PC-3 (cell line): ENCODE results near the gene UROC1. TPM values are rescaled to one million over a fixed set of nuclear protein-coding genes. Genes with fewer than 3 reads are reported as not detected.
"Not testable (repeated sequence)": the region's sequence is repeated elsewhere in the genome, so short reads cannot be mapped to it uniquely, and the experiment has no call there.

Experiments used
- ATAC-seq: fragments of 200-7000 bp; cut with Tn5 transposase; 2 replicates; pipeline ENCODE4 v1.9.1; 2020; ENCODE audit warnings: mild to moderate bottlenecking, moderate library complexity
- BruUV-seq: library from RNA; stranded (reverse); fragments of 400-500 nt; replicated peaks from 2 replicates; lab custom pipeline; 2021; lab: Mats Ljungman, UMichigan
- CTCF ChIA-PET: fragments of 300-600 bp; sonication (Branson Sonifier 250); formaldehyde crosslinking; loops from one replicate; lab custom pipeline; 2022; ENCODE audit warnings: antibody characterized with exemption; lab: Charles Lee
- POLR2A ChIA-PET: fragments of 300-600 bp; sonication (Branson Sonifier 250); formaldehyde crosslinking; loops from one replicate; lab custom pipeline; 2022; ENCODE audit warnings: antibody characterized with exemption; ENCODE audit not compliant: unreplicated experiment; lab: Charles Lee
- DNase-seq: peaks from one replicate; pipeline ENCODE4 v3.0.0-alpha.2; 2015
- H2AFZ ChIP-seq: fragments of 300-600 bp; sonication (generic); 2 replicates; pipeline ENCODE4 v1.6.0; 2016; ENCODE audit warnings: antibody characterized with exemption, low read length
- H3F3A ChIP-seq: fragments of 300-600 bp; sonication (generic); one replicate; pipeline ENCODE4 v1.6.0; 2017; ENCODE audit warnings: antibody characterized with exemption, low read length, control low read depth, mild to moderate bottlenecking; ENCODE audit not compliant: unreplicated experiment
- H3K27ac ChIP-seq: fragments of 300-600 bp; sonication (generic); 2 replicates; pipeline ENCODE4 v1.5.1; 2016; ENCODE audit warnings: mild to moderate bottlenecking, low read length
- H3K27me3 ChIP-seq: fragments of 300-600 bp; sonication (generic); 2 replicates; pipeline ENCODE4 v1.6.1; 2016; ENCODE audit warnings: low read length, mixed read lengths
- H3K36me3 ChIP-seq: fragments of 300-600 bp; sonication (generic); 2 replicates; pipeline ENCODE4 v1.6.1; 2016; ENCODE audit warnings: low read depth, mixed run types, low read length, mixed read lengths
- H3K4me1 ChIP-seq: fragments of 300-600 bp; sonication (generic); 2 replicates; pipeline ENCODE4 v1.5.1; 2016; ENCODE audit warnings: low read length; ENCODE audit not compliant: insufficient read depth
- H3K4me2 ChIP-seq: fragments of 300-600 bp; sonication (generic); 2 replicates; pipeline ENCODE4 v1.6.0; 2016; ENCODE audit warnings: low read length
- H3K4me3 ChIP-seq: fragments of 300-600 bp; sonication (generic); 2 replicates; pipeline ENCODE4 v1.5.1; 2016; ENCODE audit warnings: mild to moderate bottlenecking, low read length, mixed read lengths
- H3K79me2 ChIP-seq: fragments of 300-600 bp; sonication (generic); 2 replicates; pipeline ENCODE4 v1.6.1; 2017; ENCODE audit warnings: low read length, mixed read lengths
- H3K9ac ChIP-seq: fragments of 300-600 bp; sonication (generic); 2 replicates; pipeline ENCODE4 v1.6.0; 2016; ENCODE audit warnings: mild to moderate bottlenecking, low read length
- H3K9me2 ChIP-seq: fragments of 300-600 bp; sonication (generic); replicated peaks from 2 replicates; pipeline ENCODE4 v1.6.1; 2016; ENCODE audit warnings: mixed run types, low read length, mixed read lengths
- H3K9me3 ChIP-seq: fragments of 300-600 bp; sonication (generic); 2 replicates; pipeline ENCODE4 v1.6.1; 2016; ENCODE audit warnings: low read length, mixed read lengths
- H4K20me1 ChIP-seq: fragments of 300-600 bp; sonication (generic); 2 replicates; pipeline ENCODE4 v1.6.1; 2016; ENCODE audit warnings: low read length, mixed read lengths
- CTCF ChIP-seq: fragments of 300-600 bp; sonication (generic); conservative IDR thresholded peaks from 2 replicates; pipeline ENCODE4 v1.5.1; 2017; ENCODE audit warnings: antibody characterized with exemption, low read depth, mild to moderate bottlenecking, low read length
- EZH2 ChIP-seq: fragments of 300-600 bp; sonication (generic); IDR thresholded peaks from one replicate; pipeline ENCODE4 v1.6.1; 2017; ENCODE audit warnings: antibody characterized with exemption, mild to moderate bottlenecking, low read length; ENCODE audit not compliant: unreplicated experiment
- EZH2phosphoT487 ChIP-seq: fragments of 300-600 bp; sonication (generic); IDR thresholded peaks from 2 replicates; pipeline ENCODE4 v1.6.1; 2018; ENCODE audit warnings: mild to moderate bottlenecking, antibody characterized with exemption, low read length, borderline replicate concordance
- intact Hi-C: fragments of 100-400 bp; cut with micrococcal nuclease; formaldehyde crosslinking; loops from 2 replicates; pipeline ENCODE4 v1.9.0; 2023
- total RNA-seq: library from RNA; depleted of rRNA; stranded (reverse); fragments of >200 nt; gene quantifications from 2 replicates; pipeline ENCODE4 v1.2.3, GENCODE V29; 2014

Gene UROC1
- total RNA-seq, 1 experiment from 2014 or later: not detected

- BruUV-seq: no TSS peak
- no peaks in the 10 kb centered on the region for H3K36me3 ChIP-seq
- TF ChIP-seq EZH2 (no peak), CTCF (no peak), EZH2phosphoT487 (no peak)
- ATAC-seq (no peak), DNase-seq (no peak)
- H3K9me3 ChIP-seq: no peaks in the 10 kb centered on the region
- H3K4me2 ChIP-seq: no peak overlapping the region
- no peaks in the 10 kb centered on the region for H3F3A ChIP-seq
- H3K79me2 ChIP-seq: no peaks in the 10 kb centered on the region
- H3K9ac ChIP-seq: no peak overlapping the region
- H2AFZ ChIP-seq: no peak overlapping the region
- POLR2A ChIA-PET: no interaction called here
- H3K27me3 ChIP-seq: peaks cover 53% of the 10 kb centered on the region
- intact Hi-C loops: no loop called here
- no peak overlapping the region for H3K27ac ChIP-seq
- peaks cover 6% of the 10 kb centered on the region for H3K4me1 ChIP-seq
- no peak overlapping the region for H3K4me3 ChIP-seq
- CTCF ChIA-PET: no interaction called here
- H4K20me1 ChIP-seq: no peaks in the 10 kb centered on the region
- no peaks in the 10 kb centered on the region for H3K9me2 ChIP-seq
These were observed 18.1 kb upstream of the UROC1 start for GRCh38 chr3:126535636-126536035.

- H3K36me3 ChIP-seq, H4K20me1 ChIP-seq, H3K9me2 ChIP-seq, H3F3A ChIP-seq, H3K4me2 ChIP-seq, POLR2A ChIA-PET, DNase-seq, CTCF ChIA-PET, H3K4me1 ChIP-seq, H3K27ac ChIP-seq, H3K4me3 ChIP-seq, H3K79me2 ChIP-seq, intact Hi-C loops, BruUV-seq, ATAC-seq, H2AFZ ChIP-seq, H3K9me3 ChIP-seq, H3K9ac ChIP-seq: not testable (repeated sequence)
- peaks cover 53% of the 10 kb centered on the region for H3K27me3 ChIP-seq
These were observed 17.1 kb upstream of the UROC1 start for GRCh38 chr3:126534716-126535115.

- Histone ChIP-seq H3K9me3 (no peaks in the 10 kb centered on the region), H3K36me3 (no peaks in the 10 kb centered on the region), H3K9ac (no peak overlapping the region), H3K79me2 (no peaks in the 10 kb centered on the region), H3K4me2 (no peak overlapping the region), H3K4me1 (no peaks in the 10 kb centered on the region), H4K20me1 (no peaks in the 10 kb centered on the region), H3K27ac (no peak overlapping the region), H3F3A (no peaks in the 10 kb centered on the region), H3K9me2 (no peaks in the 10 kb centered on the region), H3K4me3 (no peak overlapping the region), H2AFZ (no peak overlapping the region), H3K27me3 (peaks cover 53% of the 10 kb centered on the region)
- ATAC-seq (no peak), DNase-seq (no peak)
- BruUV-seq: no TSS peak
- TF ChIP-seq CTCF (no peak), EZH2 (no peak), EZH2phosphoT487 (no peak)
- ChIA-PET POLR2A (no interaction called here), CTCF (no interaction called here)
- intact Hi-C loops: no loop called here
These were observed 15.9 kb upstream of the UROC1 start for GRCh38 chr3:126533506-126533905.
